ENCODE data around the gene RBL1. TPM values are rescaled to one million over a fixed set of nuclear protein-coding genes. Genes with fewer than 3 reads are reported as not detected.
"Not testable (repeated sequence)": the region's sequence is repeated elsewhere in the genome, so short reads cannot be mapped to it uniquely, and the experiment has no call there.

The RBL1 gene
- total and polyA plus RNA-seq, 2 of the 4 experiments (the other 2 are of a cell fraction) = 3.3 to 7.5 TPM

GRCh38 chr20:37042986-37043972, 52.5 kb downstream of the RBL1 start:
- Histone ChIP-seq H4K91ac (ENCODE audit: insufficient read depth, low read depth, low read length) (no peak overlapping the region), H4K5ac (ENCODE audit: low read depth, low read length) (no peak overlapping the region), H2AK9ac (replicated peaks; ENCODE audit: low read depth, low read length, poor library complexity) (no peak overlapping the region), H3K18ac (ENCODE audit: low read depth, low read length) (no peak overlapping the region), H2BK15ac (ENCODE audit: low read depth, low read length) (no peak overlapping the region), H3K27ac (ENCODE audit: insufficient read depth, low read length) (no peak overlapping the region), H3K79me1 (ENCODE audit: low read depth in 1 of 2, low read length in 2 of 2) (0 out of 4 replicates have a peak, but pooled peaks cover 0 to 8% of the 10 kb centered on the region in 2 experiments), H3K4me2 (ENCODE audit: low read depth, low read length) (no peak overlapping the region), H4K8ac (ENCODE audit: low read depth in 2 of 2, low read length in 2 of 2) (no peak overlapping the region), H3K36me3 (ENCODE audit: control insufficient read depth, insufficient read depth, low read length) (peaks cover 16% of the 10 kb centered on the region), H3K4me1 (ENCODE audit: control insufficient read depth, insufficient read depth, low read length) (no peaks in the 10 kb centered on the region), H3K4ac (ENCODE audit: low read depth, low read length) (no peak overlapping the region), H3K9ac (ENCODE audit: low read depth, low read length) (no peak overlapping the region), H2BK120ac (ENCODE audit: low read depth, low read length) (no peak overlapping the region), H3K9me1 (ENCODE audit: insufficient read depth, low read length) (peaks cover 2% of the 10 kb centered on the region; the same call in 1 of the 2 replicates), H2BK5ac (ENCODE audit: low read depth, low read length, poor library complexity, severe bottlenecking) (no peak overlapping the region), H3K4me3 (ENCODE audit: insufficient read depth, low read depth, low read length) (no peak overlapping the region), H3K23ac (ENCODE audit: low read depth, low read length) (no peak overlapping the region), H2BK20ac (ENCODE audit: low read depth, low read length) (no peak overlapping the region), H3K14ac (replicated peaks; ENCODE audit: low read depth, low read length) (no peak overlapping the region), H3K9me3 (ENCODE audit: control insufficient read depth, insufficient read depth, low read length) (no peaks in the 10 kb centered on the region), H4K20me1 (ENCODE audit: insufficient read depth, low read length) (no peaks in the 10 kb centered on the region), H3K56ac (ENCODE audit: extremely low read depth, insufficient read depth, low read length) (no peak overlapping the region), H3K27me3 (ENCODE audit: control insufficient read depth, insufficient read depth, low read length) (no peaks in the 10 kb centered on the region), H2AK5ac (ENCODE audit: low read depth, low read length) (no peak overlapping the region), H2AFZ (replicated peaks; ENCODE audit: low read length, poor library complexity) (no peak overlapping the region)
- WGBS, 2 experiments (ENCODE audit: extremely low coverage in 2 of 2, insufficient read length in 1 of 2) = no CpG with 5 or more reads among the region's 17 CpGs
- dilution Hi-C loops (cut with HindIII; ENCODE audit: low sequenced_read_pairs, unreplicated experiment) = no loop called here
- DNase-seq (no peak), ATAC-seq (ENCODE audit: low read depth) (no peak)
- in situ Hi-C loops (cut with MboI; ENCODE audit: low sequenced_read_pairs) = no loop called here
- ChIA-PET CTCF (no interaction called here), POLR2A (ENCODE audit: unreplicated experiment) (no interaction called here)
- TF ChIP-seq NFE2L2 (IDR thresholded peaks at IDR 0.05; ENCODE audit: low read depth, low read length) = no peak
- no peak for TF ChIP-seq CEBPB (IDR thresholded peaks at IDR 0.05; ENCODE audit: low read depth, low read length)
- no peak for TF ChIP-seq CHD1 (IDR thresholded peaks at IDR 0.05; ENCODE audit: low read depth, low read length)
- TF ChIP-seq MXI1 (IDR thresholded peaks at IDR 0.05; ENCODE audit: borderline replicate concordance, low read depth, low read length) = no peak
- no peak for TF ChIP-seq FOS (IDR thresholded peaks at IDR 0.05; ENCODE audit: low read depth, low read length)
- no TSS peak for BruUV-seq (replicated peaks)
- intact Hi-C loops (cut with micrococcal nuclease) = no loop called here

- H3K4me2 ChIP-seq (ENCODE audit: low read depth, low read length); BruUV-seq (replicated peaks); intact Hi-C loops (cut with micrococcal nuclease); H3K4ac ChIP-seq (ENCODE audit: low read depth, low read length); H3K18ac ChIP-seq (ENCODE audit: low read depth, low read length); H2BK15ac ChIP-seq (ENCODE audit: low read depth, low read length); H4K5ac ChIP-seq (ENCODE audit: low read depth, low read length); H3K9ac ChIP-seq (ENCODE audit: low read depth, low read length); H3K27me3 ChIP-seq (ENCODE audit: control insufficient read depth, insufficient read depth, low read length); H2AK9ac ChIP-seq (replicated peaks; ENCODE audit: low read depth, low read length, poor library complexity); H3K56ac ChIP-seq (ENCODE audit: extremely low read depth, insufficient read depth, low read length); H3K9me3 ChIP-seq (ENCODE audit: control insufficient read depth, insufficient read depth, low read length); H3K14ac ChIP-seq (replicated peaks; ENCODE audit: low read depth, low read length); H3K79me1 ChIP-seq (ENCODE audit: low read depth in 1 of 2, low read length in 2 of 2); H2BK120ac ChIP-seq (ENCODE audit: low read depth, low read length); H4K8ac ChIP-seq (ENCODE audit: low read depth in 2 of 2, low read length in 2 of 2); H4K91ac ChIP-seq (ENCODE audit: insufficient read depth, low read depth, low read length); H3K27ac ChIP-seq (ENCODE audit: insufficient read depth, low read length); H3K4me1 ChIP-seq (ENCODE audit: control insufficient read depth, insufficient read depth, low read length); H2AFZ ChIP-seq (replicated peaks; ENCODE audit: low read length, poor library complexity); H4K20me1 ChIP-seq (ENCODE audit: insufficient read depth, low read length); H3K9me1 ChIP-seq (ENCODE audit: insufficient read depth, low read length); dilution Hi-C loops (cut with HindIII; ENCODE audit: low sequenced_read_pairs, unreplicated experiment); H2BK5ac ChIP-seq (ENCODE audit: low read depth, low read length, poor library complexity, severe bottlenecking); POLR2A ChIA-PET (ENCODE audit: unreplicated experiment); H3K4me3 ChIP-seq (ENCODE audit: insufficient read depth, low read depth, low read length); H2BK20ac ChIP-seq (ENCODE audit: low read depth, low read length); DNase-seq; ATAC-seq (ENCODE audit: low read depth); H2AK5ac ChIP-seq (ENCODE audit: low read depth, low read length); H3K23ac ChIP-seq (ENCODE audit: low read depth, low read length); in situ Hi-C loops (cut with MboI; ENCODE audit: low sequenced_read_pairs): not testable (repeated sequence)
- WGBS, 2 experiments (ENCODE audit: extremely low coverage in 2 of 2, insufficient read length in 1 of 2) = no CpG with 5 or more reads among the region's 2 CpGs
- CTCF ChIA-PET = interaction anchor here (1.5 kb wide), 1 partner anchor 9 kb away, joined by 4 read pairs; no protein-coding TSS in a partner anchor
- peaks cover 16% of the 10 kb centered on the region for H3K36me3 ChIP-seq (ENCODE audit: control insufficient read depth, insufficient read depth, low read length)
Observed at GRCh38 chr20:37039366-37039765, 56.4 kb downstream of the RBL1 start.

Measured in IMR-90 (cell line).